GM19351 (cell line): ENCODE results near the gene JARID2.
"Not testable (repeated sequence)": the region's sequence is repeated elsewhere in the genome, so short reads cannot be mapped to it uniquely, and the experiment has no call there.

Experiments used
- ATAC-seq: cut with Tn5 transposase; IDR thresholded peaks from one replicate; pipeline ENCODE4 v1.9.1; 2021; ENCODE audit warnings: mild to moderate bottlenecking, moderate library complexity; ENCODE audit not compliant: unreplicated experiment

The JARID2 gene

DNA sequence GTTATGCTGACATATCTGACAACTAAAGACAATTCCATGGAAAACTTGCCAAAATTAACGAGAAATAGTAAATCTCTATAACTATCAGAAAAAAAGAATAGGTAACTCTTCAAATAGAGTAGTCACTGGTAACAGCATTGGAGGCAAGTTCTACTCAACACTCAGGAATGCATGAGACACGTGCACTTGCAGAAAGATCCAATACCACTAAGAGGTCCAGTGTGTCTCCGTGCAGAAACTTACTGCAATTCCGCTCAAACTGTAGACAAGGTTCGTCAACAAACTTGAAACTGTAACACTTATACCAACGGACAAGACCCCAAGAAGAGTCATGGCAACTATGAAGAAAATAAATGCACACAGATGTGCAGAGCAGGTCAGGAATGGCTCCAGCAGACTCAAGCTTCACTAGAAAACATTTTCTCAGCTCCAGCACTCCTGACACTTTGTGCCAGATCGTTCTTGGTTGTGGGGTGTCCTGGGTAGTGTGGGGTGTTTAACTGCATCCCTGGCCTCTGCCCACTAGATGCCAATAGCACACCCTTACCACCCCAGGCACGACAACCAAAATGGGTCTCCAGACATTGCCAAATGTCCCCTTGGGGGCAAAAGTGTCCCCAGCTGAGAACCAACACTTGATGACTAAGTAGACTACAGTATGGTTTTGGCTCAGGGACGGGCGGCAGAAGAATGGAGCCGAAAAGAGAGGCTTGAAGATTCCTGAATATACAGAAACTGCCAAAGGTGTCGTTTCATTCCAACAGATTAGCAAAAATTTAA lies 282.2 kb downstream of the JARID2 start:
- no peak for ATAC-seq

DNA sequence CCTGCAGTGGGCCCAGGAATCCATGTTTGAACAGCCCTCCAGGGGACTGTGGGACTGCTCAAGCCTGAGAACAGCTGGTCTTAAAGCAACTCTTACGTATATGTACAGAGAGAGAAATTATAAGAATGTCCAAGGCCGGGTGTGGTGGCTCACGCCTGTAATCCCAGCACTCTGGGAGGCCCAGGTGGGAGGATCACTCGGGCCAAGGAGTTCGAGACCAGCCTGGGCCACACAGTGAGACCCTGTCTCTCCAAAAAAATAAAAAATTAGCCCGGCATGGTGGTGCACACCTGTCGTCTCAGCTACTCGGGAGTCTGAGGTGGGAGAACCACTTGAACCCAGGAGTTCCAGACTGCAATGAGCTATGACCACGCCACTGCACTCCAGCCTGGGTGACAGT lies 283.0 kb downstream of the JARID2 start:
- ATAC-seq: no peak

DNA sequence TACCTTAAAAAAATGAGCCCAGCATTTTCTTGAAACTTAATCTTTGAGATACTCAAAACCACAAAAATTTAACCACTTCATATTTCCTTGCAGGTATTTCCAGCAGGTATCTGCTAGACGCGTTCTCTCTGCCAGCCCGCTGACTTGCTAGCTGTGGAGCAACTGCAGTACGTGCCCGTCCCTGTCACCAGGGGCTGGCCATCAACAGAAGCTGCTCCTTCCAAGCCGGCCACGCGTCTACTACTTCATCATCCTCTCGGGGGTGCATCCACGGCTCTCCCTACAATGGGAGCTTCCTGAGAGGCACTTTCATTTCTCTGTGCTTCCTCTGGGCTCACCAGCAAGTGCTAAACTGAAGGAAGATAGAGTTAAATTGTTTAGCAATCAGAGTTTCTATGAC lies 284.5 kb downstream of the JARID2 start:
- ATAC-seq: no peak

DNA sequence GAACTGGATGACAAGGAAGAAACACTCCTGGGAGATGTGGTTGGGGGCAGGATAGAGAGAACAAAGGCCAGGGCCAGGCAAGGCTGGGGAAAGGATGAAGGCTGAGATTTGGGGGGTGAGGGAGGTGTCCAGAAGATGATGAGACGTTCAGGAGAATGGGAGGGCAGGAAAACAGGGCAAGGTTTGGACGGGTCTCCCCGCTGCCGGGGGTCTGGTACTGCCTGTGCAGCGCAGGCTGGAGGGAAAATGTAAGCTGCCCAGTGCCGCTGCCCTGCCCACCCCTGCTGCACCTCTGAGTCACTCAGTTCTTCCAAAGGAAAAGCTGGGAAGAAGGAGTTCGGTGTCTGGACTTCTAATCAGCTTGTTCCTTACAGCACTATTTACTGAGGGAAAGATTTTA lies 286.1 kb downstream of the JARID2 start:
- ATAC-seq: no peak

DNA sequence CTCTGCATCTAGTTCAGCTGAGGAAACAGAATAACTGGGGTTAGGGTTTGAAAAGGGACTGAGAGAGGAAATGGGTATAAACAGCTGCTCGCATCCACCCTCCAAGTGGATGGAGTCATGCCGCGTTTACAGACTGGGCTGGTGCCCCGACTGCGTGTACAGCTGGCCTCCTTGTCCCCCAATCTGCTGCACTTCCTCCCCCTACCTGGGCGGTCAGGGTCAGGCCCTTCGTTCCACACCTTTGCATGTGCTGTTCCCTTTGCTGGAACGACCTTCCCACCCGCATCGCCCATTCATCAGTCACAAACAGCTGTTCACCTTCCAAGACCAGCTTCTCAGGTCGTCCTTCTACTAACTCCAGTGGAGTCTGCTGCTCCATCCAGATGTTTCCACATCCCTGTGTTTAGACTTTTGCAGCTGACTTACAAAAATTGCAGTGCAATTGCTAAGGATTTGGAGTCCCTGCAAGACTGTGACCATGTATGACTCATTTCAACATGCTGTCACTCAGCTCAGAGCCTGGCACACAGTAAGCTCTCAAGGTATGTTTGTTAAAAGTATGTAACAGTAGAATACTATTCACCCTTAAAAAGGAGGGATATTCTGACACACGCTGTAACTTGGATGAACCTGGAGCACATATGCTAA lies 287.6 kb downstream of the JARID2 start:
- no peak for ATAC-seq

DNA sequence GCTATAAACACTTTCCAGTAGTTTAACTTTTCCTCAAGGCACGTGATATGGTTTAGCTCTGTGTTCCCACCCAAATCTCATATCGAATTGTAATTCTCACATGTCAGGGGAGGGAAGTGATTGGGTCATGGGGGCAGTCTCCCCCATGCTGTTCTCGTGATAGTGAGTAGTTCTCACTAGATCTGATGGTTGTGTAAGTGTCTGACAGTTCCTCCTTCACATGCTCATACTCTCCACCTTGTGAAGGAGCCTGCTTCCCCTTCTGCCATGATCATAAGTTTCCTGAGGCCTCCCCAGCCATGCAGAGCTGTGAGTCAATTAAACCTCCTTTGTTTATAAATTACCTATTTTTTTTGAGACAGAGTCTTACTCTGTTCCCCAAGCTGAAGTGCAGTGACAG lies 289.1 kb downstream of the JARID2 start:
- no peak for ATAC-seq

DNA sequence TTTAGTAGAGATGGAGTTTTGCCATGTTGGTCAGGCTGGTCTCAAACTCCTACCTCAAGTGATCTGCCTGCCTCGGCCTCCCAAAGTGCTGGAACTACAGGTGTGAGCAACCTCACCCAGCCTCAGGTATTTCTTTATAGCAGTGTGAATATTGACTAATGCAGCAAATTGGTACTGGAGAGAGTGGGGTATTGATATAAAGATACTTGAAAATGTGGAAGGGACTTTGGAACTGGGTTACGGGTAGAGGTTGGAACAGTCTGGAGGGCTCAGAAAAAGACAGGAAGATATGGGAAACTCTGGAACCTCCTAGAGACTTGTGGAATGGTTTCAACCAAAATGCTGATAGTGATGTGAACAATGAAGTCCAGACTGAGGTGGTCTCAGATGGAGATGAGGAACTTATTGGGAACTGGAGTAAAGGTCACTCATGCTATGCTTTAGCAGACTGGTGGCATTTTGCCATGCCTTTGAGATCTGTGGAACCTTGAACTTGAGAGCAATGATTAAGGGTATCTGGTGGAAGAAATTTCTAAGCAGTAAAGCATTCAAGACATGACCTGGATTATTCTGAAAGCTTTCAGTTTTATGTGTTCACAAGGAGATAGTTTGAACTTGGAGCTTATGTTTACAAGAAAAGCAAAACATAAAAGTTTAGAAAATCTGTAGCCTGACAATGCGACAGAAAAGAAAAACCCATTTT lies 289.8 kb downstream of the JARID2 start:
- no peak for ATAC-seq

DNA sequence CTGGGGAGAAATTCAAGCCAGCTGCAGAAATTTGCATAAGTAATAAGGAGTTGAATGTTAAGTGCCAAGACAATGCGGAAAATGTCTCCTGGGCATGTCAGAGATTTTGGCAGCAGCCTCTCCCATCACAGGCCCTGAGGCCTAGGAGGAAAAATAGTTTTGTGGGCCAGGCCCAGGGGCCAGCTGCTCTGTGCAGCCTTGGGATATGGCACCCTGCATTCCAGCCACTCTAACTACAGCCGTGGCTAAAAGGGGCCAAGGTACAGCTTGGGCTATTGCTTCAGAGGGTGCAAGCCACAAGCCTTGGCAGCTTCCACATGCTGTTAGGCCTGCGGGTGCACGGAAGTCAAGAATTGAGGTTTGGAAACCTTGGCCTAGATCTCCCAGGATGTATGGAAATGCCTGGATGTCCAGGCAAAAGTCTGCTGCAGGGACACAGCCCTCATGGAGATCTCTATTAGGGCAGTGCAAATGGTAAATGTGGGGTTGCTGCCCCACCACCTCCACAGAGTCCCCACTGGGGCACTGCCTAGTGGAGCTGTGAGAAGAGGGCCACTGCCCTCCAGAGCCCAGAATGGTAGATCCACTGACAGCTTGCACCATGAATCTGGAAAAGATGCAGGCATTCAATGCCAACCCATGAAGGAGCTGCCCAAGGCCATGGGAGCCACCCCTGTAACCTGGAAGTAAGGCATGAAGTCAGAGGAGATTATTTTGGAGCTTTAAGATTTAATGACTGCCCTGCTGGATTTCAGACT lies 290.5 kb downstream of the JARID2 start:
- ATAC-seq: no peak

DNA sequence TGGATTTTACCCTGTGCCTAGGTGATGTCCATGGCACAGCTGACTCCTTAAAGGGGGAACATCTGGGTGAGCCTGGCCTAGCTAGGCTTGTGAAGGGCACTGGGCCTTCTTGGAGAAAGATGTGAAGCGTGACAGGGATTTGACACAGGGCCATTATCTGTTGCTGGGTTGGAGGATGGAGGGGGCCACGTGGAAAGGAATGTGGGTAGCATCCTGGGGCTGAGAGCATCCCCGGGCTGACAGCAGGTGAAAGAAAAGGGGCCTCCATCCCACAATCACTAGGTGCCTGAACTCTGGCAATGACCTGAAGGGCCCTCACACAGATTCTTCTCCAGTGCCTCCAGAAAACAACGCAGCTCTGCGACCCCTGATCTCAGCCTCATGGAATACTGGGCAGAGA lies 292.2 kb downstream of the JARID2 start:
- ATAC-seq: no peak

DNA sequence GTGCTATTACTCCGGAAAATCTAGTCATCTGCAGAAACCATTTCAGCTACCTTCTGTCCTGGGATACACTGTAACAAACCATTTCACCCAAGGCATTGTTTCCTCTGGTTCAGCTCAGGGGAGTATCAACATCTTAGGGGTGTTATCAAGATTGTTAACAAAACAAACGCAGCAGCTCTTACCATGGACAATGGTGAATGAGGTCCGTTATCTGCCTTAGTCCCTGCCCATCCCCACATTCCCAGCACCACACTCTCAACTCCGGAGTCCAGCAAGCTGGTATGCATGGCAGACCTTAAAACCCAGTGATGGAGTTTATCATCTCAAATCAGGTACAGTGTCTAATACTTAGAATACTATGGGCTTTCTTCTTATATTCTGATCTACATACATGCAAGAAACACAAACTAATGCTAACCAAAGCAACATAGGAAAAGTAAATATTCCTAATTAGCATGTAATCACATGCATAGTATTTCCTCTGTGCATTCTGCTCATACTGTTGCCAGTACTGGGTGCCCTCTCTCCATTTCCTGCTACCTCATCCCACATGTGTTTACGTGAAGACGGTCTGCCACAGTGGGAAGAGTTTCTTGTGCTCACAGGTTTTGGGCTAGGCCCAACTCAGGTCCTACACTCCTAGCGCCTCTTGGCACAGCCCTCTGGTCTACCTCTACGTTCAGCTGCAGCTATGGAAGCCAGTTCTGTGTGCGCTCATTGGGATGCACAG lies 293.1 kb downstream of the JARID2 start:
- no peak for ATAC-seq

DNA sequence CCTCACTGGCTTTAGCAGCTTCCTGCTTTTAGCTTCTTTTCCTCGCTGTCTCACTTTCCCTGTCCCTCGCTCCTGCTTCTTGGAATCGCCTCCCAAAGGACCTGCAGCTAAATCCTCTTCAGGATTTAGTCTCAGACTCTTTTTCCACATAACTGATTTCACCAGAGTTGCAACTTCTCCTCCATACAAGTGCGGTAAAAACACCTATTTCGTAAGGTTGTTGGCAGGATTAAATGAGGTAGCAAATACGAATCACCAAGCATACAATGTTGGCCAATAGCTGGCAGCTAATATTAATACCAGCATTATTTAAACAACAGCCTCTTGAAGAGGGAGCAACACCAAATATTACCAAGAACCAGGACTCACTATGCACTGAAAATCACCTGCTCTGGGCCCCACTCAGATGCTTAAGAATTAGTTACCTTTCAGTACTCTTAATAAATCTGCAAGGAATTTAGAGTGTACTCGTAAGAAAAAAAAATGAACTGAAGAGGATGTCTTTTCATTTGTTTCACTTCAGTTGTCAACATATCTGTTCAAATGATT lies 293.9 kb downstream of the JARID2 start:
- no peak for ATAC-seq

DNA sequence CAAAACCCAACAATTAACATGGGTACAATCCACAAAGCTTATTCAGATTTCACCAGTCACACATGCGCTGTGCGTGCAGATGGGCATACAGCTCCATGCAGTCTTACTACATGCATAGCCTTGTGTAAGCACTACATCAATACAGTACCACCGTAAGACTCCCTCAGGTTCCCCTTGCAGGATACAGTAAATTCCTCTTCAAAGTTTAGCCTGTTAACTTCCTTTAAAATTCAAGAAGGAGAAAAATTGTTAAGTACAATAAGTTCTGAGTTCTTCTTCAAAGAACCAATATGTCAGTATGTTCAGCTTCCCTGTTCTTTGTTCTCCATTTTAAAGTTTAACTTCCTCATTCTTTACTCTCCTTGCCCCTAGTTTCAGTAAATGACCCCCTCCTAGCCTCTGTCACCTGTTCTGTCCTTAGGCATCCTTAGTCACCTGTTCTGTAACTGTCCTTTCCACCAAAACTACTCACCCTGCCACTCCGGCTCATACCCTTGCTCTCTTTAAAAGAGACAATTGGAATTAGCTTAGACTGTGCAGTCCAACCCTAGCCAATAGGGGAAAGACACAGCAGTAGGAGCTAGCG lies 297.6 kb downstream of the JARID2 start:
- not testable (repeated sequence) for ATAC-seq

DNA sequence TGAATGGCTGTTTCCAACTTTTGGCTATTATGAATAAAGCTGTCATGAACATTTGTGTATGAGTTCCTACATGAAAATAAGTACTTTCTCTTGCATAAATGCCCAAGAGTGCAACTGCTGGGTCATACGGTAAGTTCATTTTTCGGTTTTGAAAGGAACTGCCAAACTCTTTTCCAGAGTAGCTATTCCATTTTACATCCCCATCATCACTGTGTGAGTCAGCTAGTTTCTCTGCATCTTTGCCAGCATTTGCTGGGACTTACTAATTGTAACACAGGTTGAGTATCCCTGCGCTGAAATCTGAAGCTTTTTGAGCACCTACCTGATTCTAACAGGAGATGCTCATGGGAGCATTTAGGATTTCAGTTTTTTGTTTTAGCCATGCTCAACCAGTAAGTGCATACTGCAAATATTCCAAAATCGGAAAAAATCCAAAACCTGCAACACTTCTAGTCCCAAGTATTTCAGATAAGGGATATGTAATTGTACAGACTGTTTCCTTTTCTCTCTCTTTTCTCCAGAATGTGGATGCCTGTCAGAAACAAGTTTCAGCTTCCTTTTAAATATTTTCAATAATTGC lies 298.5 kb downstream of the JARID2 start:
- no peak for ATAC-seq

DNA sequence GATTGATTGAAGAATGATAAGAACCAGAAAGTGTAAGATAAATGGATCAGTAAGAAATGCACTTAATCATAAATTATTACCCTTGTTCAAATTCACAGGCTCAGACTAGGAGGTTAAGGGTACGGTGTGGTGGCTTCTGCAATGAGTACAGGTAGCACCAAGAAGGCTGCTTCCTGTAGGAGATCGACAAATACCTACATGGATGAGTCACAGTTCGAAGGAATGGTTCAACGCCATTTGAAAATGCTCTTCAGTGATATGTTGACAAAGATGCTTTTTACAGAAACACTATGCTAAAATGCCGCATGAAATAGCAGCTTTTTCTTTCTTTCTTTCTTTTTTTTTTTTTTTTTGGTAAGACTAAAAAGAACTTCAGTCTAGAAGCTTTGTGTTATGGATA lies 300.7 kb downstream of the JARID2 start:
- ATAC-seq: no peak

DNA sequence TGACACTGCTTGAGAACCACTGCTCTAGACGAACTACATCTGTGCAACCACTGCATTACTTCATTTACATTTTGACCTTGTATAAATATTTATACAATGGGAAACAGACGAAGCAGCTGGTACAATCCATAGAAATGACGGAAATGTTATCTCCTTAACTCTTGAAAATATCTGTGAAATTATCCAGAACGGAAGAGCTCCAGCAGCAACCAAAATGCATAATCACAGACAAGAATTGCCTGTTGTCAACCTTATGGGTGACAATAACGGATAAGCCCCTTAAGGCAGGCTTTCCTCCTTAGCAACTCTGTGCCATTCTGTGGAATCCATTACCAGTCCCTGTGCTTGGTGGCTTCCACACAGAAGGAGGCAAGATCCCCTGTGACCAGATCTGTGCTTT lies 301.5 kb downstream of the JARID2 start:
- no peak for ATAC-seq

DNA sequence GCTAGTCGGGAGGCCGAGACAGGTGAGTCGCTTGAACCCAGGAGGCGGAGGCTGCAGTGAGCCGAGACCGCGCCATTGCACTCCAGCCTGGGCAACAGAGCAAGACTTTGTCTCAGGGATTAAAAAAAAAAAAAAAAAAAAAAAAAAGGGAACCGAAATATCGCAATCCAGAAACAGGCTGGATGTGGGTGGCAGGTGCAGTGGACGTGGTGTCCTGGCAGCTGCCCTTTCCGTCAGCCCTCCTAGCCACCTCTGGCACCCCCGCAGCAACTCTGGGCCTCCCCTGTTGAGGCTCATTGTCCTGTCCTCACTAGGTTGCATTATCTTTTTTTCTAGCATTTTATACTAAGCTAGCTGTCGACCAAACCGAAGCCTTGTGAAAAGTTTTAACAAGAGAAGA lies 303.5 kb downstream of the JARID2 start:
- ATAC-seq: no peak

DNA sequence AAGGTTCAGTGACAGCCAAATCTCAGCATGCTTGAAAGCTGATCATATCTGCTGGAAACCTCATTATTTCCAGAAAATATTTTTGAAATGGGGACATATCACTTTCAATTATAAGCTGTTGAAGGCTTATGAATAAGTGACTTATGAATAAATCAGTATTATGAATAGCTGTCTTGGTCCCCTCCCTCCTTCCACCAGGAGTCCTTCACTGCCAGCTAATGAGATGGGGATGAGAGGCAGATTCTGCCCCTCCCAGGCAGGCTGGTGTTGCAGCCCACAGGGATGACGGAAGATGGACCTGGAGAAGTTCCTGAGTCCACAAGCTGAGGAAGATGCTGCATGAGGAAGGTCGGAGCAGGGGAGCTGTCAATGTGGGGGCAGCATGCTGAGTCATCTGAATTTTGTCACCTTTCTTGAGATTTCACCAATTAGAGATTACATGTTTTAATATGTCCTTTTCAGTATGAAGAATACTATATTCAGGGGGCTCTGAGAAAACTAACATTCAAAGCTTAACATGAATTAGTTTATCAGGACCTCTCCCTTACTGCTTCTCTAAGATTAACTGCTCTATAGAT lies 304.8 kb downstream of the JARID2 start:
- no peak for ATAC-seq

DNA sequence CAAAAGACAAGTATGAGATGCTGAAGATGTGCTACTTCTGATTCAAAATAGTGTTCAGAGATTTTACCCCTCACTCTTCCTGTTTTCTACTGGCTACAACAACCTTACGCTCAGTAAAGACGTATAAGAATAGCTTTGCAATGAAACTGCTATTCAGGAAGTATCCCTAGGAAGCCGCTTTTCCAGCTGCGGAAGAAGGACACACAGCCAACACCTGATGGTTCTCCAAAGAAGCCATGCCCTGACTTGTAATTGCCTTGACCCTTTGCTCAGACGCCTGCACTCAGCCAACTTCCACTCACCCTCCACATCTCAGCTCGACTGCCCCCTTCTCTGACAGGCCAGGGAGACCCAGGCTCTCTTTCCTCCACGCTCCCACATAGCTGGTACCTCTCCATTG lies 305.4 kb downstream of the JARID2 start:
- ATAC-seq: no peak

DNA sequence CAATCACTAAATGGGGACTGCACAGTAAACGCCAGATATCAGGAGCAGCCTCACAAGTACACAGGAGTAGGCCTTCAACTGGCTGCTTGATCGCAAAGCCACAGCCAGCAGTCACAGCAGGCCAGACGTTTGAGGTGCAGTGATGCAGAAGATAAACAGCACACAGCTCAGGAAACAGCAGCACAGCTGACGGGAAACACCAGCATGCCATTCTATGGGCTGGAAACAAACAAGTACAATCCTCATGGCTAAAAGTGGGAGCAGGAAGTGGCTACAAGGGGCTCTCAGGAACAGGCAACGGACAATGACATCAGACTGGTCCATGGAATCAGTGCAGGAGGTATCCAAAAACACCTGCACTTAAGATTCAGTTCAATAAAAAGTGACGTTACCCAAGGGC lies 305.9 kb downstream of the JARID2 start:
- ATAC-seq: no peak
